A549 (cell line): ENCODE results near the gene PROC.

Source experiments
- CEBPB ChIP-seq, 2 experiments: fragments of >200 bp in 1 of 2; sonication (Bioruptor Twin) in 1 of 2; formaldehyde crosslinking in 1 of 2; IDR thresholded peaks; 2 replicates each; pipeline ENCODE4 v1.6.1; 2012 to 2016
- CHD2 ChIP-seq: fragments of 150-350 bp; IDR thresholded peaks from 2 replicates; pipeline ENCODE4 v1.6.1; 2014; ENCODE audit warnings: low read length; ENCODE audit not compliant: partially characterized antibody
- NFE2L2 ChIP-seq: fragments of 150-350 bp; conservative IDR thresholded peaks from 2 replicates; pipeline ENCODE4 v1.6.1; 2014; ENCODE audit warnings: low read length
- POLR2A ChIP-seq: IDR thresholded peaks from 2 replicates; pipeline ENCODE4 v1.6.1; 2012; ENCODE audit warnings: mild to moderate bottlenecking, low read length
- TF ChIP-seq, protein P1 (sequence below): fragments of 200-600 bp; sonication (generic); IDR thresholded peaks from 2 replicates; pipeline ENCODE4 v1.6.1; 2016; ENCODE audit warnings: antibody characterized with exemption, mild to moderate bottlenecking, moderate library complexity
- TF ChIP-seq, protein P2 (sequence below): IDR thresholded peaks from 2 replicates; pipeline ENCODE4 v1.6.1; 2012

DNA sequence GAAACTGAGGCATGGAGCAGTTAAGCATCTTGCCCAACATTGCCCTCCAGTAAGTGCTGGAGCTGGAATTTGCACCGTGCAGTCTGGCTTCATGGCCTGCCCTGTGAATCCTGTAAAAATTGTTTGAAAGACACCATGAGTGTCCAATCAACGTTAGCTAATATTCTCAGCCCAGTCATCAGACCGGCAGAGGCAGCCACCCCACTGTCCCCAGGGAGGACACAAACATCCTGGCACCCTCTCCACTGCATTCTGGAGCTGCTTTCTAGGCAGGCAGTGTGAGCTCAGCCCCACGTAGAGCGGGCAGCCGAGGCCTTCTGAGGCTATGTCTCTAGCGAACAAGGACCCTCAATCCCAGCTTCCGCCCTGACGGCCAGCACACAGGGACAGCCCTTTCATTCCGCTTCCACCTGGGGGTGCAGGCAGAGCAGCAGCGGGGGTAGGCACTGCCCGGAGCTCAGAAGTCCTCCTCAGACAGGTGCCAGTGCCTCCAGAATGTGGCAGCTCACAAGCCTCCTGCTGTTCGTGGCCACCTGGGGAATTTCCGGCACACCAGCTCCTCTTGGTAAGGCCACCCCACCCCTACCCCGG, 1.3 kb downstream of the PROC start:
- no peak for TF ChIP-seq CEBPB (IDR thresholded peaks at IDR 0.05)
- TF ChIP-seq NFE2L2: no peak
- no peak for TF ChIP-seq POLR2A
- TF ChIP-seq, protein P1, sequence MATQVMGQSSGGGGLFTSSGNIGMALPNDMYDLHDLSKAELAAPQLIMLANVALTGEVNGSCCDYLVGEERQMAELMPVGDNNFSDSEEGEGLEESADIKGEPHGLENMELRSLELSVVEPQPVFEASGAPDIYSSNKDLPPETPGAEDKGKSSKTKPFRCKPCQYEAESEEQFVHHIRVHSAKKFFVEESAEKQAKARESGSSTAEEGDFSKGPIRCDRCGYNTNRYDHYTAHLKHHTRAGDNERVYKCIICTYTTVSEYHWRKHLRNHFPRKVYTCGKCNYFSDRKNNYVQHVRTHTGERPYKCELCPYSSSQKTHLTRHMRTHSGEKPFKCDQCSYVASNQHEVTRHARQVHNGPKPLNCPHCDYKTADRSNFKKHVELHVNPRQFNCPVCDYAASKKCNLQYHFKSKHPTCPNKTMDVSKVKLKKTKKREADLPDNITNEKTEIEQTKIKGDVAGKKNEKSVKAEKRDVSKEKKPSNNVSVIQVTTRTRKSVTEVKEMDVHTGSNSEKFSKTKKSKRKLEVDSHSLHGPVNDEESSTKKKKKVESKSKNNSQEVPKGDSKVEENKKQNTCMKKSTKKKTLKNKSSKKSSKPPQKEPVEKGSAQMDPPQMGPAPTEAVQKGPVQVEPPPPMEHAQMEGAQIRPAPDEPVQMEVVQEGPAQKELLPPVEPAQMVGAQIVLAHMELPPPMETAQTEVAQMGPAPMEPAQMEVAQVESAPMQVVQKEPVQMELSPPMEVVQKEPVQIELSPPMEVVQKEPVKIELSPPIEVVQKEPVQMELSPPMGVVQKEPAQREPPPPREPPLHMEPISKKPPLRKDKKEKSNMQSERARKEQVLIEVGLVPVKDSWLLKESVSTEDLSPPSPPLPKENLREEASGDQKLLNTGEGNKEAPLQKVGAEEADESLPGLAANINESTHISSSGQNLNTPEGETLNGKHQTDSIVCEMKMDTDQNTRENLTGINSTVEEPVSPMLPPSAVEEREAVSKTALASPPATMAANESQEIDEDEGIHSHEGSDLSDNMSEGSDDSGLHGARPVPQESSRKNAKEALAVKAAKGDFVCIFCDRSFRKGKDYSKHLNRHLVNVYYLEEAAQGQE: no peak
- TF ChIP-seq CHD2: no peak
- TF ChIP-seq, protein P2, sequence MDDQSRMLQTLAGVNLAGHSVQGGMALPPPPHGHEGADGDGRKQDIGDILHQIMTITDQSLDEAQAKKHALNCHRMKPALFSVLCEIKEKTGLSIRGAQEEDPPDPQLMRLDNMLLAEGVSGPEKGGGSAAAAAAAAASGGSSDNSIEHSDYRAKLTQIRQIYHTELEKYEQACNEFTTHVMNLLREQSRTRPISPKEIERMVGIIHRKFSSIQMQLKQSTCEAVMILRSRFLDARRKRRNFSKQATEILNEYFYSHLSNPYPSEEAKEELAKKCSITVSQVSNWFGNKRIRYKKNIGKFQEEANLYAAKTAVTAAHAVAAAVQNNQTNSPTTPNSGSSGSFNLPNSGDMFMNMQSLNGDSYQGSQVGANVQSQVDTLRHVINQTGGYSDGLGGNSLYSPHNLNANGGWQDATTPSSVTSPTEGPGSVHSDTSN: no peak
